Measurements from ENCODE around the gene COQ8A. TPM values are rescaled to one million over a fixed set of nuclear protein-coding genes. Genes with fewer than 3 reads are reported as not detected.
"Not testable (repeated sequence)": the region's sequence is repeated elsewhere in the genome, so short reads cannot be mapped to it uniquely, and the experiment has no call there.

Gene COQ8A
- total RNA-seq, 1 donor = 14.1 TPM

DNA sequence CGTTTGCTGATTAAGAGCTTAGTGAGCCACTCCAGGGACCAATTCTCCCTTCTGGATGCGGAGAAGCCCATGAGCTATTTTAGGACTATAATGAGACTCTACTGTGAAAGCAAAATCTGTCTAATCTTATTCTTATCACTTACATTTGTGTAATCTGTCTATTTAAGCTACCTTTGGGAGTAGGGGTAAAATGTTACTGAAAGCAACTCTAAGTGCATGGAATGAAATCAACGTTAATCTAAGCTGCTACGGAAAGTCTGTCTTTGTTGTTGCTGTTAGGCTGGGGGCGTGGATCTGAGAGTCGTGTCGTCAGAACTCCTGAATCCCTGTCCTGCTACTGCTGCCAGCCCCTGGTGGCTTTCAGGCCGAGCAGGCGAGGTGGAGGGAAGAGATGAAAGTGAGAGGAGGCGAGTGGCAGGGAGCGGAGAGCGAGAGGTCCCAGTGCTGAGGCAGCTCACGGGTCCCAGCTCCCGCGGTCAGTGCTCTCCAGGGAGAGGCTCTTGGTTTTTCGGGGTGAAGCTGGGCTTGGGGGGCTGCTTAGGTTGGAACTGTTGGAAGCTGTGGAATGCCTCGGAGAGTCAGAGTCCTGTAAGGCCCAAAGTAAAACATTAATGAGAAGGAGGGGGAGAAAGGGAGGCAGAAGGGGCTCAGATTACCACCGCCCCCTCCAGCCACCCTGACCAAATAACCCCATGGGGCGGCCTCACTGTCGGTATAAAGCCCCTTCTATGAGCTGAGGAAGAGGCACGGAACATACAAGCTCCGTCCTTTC lies 53.9 kb downstream of the COQ8A start:
- no peak for DNase-seq (ENCODE audit: insufficient read length, low spot score, missing footprints)
- Histone ChIP-seq H4K20me1 (ENCODE audit: insufficient read depth, low read length) (no peaks in the 10 kb centered on the region), H3K79me2 (ENCODE audit: insufficient read depth, low read length) (no peaks in the 10 kb centered on the region), H3K4me2 (ENCODE audit: insufficient read depth, low read length) (no peak overlapping the region), H3K4me1 (ENCODE audit: insufficient read depth, low read length) (no peaks in the 10 kb centered on the region), H3K27me3 (ENCODE audit: insufficient read depth, low read length) (no peaks in the 10 kb centered on the region), H3K4me3 (ENCODE audit: insufficient read depth, low read length) (no peak overlapping the region), H3K36me3 (ENCODE audit: insufficient read depth, low read length) (peaks cover 10% of the 10 kb centered on the region), H3K27ac (ENCODE audit: low read depth, low read length) (no peak overlapping the region), H3K9me3 (ENCODE audit: low read depth, low read length) (no peaks in the 10 kb centered on the region), H2AFZ (ENCODE audit: low read length) (no peak overlapping the region)
- TF ChIP-seq, protein P1, sequence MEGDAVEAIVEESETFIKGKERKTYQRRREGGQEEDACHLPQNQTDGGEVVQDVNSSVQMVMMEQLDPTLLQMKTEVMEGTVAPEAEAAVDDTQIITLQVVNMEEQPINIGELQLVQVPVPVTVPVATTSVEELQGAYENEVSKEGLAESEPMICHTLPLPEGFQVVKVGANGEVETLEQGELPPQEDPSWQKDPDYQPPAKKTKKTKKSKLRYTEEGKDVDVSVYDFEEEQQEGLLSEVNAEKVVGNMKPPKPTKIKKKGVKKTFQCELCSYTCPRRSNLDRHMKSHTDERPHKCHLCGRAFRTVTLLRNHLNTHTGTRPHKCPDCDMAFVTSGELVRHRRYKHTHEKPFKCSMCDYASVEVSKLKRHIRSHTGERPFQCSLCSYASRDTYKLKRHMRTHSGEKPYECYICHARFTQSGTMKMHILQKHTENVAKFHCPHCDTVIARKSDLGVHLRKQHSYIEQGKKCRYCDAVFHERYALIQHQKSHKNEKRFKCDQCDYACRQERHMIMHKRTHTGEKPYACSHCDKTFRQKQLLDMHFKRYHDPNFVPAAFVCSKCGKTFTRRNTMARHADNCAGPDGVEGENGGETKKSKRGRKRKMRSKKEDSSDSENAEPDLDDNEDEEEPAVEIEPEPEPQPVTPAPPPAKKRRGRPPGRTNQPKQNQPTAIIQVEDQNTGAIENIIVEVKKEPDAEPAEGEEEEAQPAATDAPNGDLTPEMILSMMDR (IDR thresholded peaks at IDR 0.05; ENCODE audit: extremely low read depth, low read depth, low read length) = no peak

DNA sequence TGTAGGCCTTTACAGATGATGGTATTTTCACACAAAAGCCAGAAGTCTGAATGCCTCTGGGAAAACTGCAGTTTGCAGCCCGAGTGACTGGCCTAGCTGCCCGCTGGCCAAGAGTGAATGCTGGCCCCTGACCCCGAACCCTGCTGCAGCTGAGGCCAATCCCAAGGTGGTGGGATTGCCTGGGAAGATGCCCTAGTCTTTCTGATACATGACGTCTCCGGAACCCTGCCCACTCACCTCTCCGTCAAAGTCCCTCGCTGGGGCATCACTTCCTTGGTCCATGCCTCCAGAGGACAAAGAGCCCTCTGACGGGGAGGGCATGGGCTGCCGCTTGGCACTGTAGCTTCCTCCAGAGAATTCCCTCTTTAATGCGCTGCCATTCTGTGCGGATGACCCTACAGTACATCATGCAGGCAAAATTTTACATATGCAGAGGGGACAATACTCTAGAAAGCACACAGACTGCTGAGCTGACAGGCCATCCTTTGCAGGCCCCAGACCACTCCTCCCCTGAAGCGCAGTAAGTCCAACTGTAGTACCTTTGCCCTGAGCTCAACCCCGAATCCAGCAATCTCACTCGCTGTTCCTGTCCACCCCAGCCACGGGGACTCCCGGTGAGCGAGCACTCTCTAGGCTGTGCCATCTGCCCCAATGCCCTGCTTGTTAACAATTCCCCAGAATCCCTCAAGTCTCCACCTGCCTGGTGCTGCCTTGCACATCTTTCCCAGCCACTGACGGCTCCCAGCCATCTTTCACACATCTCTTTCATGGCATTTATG lies 54.7 kb downstream of the COQ8A start:
- no peaks in the 10 kb centered on the region for H4K20me1 ChIP-seq (ENCODE audit: insufficient read depth, low read length)
- H2AFZ ChIP-seq (ENCODE audit: low read length) = no peak overlapping the region
- DNase-seq (ENCODE audit: insufficient read length, low spot score, missing footprints) = no peak
- no peaks in the 10 kb centered on the region for H3K4me1 ChIP-seq (ENCODE audit: insufficient read depth, low read length)
- H3K9me3 ChIP-seq (ENCODE audit: low read depth, low read length) = no peaks in the 10 kb centered on the region
- H3K79me2 ChIP-seq (ENCODE audit: insufficient read depth, low read length) = no peaks in the 10 kb centered on the region
- no peak overlapping the region for H3K4me3 ChIP-seq (ENCODE audit: insufficient read depth, low read length)
- H3K4me2 ChIP-seq (ENCODE audit: insufficient read depth, low read length) = no peak overlapping the region
- TF ChIP-seq, protein P1 (IDR thresholded peaks at IDR 0.05; ENCODE audit: extremely low read depth, low read depth, low read length) = no peak
- H3K27ac ChIP-seq (ENCODE audit: low read depth, low read length) = no peak overlapping the region
- peaks cover 10% of the 10 kb centered on the region for H3K36me3 ChIP-seq (ENCODE audit: insufficient read depth, low read length)
- H3K27me3 ChIP-seq (ENCODE audit: insufficient read depth, low read length) = no peaks in the 10 kb centered on the region

DNA sequence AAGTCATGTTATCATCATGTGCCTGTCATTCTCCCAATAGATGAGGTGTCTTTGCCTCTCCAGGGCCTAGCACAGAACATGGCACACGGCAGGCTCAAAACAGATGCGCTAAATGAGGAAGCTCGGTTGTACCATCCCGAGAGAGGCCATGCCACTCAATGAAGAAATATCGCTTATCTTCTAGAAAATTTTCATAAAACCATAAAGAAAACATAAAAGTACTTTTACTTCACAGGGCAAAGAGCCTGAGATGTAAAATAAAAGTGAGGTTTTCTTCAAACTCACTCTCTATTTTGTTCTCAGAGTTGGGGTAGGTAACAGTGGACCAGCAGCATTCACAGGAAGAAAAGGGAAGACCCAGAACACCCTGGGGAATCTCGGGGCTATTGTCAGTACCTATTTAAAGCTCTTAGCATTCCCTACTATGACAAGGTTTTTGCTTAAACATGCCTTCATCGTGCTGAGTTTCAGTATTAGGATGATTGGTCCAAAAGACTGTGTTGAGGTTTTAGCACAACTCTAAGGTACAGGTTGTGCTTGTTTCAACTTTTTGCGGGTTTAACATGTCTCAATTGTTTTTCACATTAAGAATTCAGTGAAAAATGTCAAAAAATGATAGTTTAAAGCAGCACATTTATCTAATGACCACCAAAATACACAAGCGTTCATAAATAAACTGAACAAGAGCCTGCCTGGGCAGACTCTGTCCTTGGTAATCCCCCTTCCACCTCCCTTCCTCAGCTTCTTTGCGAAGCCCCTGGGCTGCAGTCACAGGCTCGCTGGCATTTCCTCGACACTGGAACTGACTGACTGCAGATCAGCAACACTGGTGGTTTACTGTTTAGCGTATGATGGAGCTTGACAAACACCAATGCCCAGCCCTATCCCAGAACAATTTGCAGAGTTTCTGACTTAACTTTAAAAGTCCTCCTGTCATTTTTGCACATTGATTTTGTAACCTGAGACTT lies 55.6 kb downstream of the COQ8A start:
- TF ChIP-seq, protein P1 (IDR thresholded peaks at IDR 0.05; ENCODE audit: extremely low read depth, low read depth, low read length) = no peak
- Histone ChIP-seq H2AFZ (ENCODE audit: low read length) (no peak overlapping the region), H3K4me3 (ENCODE audit: insufficient read depth, low read length) (no peak overlapping the region), H3K36me3 (ENCODE audit: insufficient read depth, low read length) (peaks cover 12% of the 10 kb centered on the region), H3K4me1 (ENCODE audit: insufficient read depth, low read length) (no peaks in the 10 kb centered on the region), H4K20me1 (ENCODE audit: insufficient read depth, low read length) (no peaks in the 10 kb centered on the region), H3K4me2 (ENCODE audit: insufficient read depth, low read length) (no peak overlapping the region), H3K9me3 (ENCODE audit: low read depth, low read length) (no peaks in the 10 kb centered on the region), H3K27me3 (ENCODE audit: insufficient read depth, low read length) (no peaks in the 10 kb centered on the region), H3K79me2 (ENCODE audit: insufficient read depth, low read length) (no peaks in the 10 kb centered on the region), H3K27ac (ENCODE audit: low read depth, low read length) (no peak overlapping the region)
- DNase-seq (ENCODE audit: insufficient read length, low spot score, missing footprints) = no peak

DNA sequence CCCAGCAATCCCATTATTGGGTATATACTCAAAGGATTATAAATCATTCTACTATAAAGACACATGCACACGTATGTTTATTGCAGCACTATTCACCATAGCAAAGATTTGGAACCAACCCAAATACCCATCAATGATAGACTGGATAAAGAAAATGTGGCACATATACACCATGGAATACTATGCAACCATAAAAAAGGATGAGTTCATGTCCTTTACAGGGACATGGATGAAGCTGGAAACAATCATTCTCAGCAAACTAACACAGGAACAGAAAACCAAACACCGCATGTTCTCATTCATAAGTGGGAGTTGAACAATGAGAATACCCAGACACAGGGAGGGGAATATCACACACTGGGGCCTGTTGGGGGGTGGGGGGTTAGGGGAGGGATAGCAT lies 59.5 kb downstream of the COQ8A start:
- H3K4me1 ChIP-seq (ENCODE audit: insufficient read depth, low read length); H3K9me3 ChIP-seq (ENCODE audit: low read depth, low read length); H3K79me2 ChIP-seq (ENCODE audit: insufficient read depth, low read length); H3K27ac ChIP-seq (ENCODE audit: low read depth, low read length); DNase-seq (ENCODE audit: insufficient read length, low spot score, missing footprints); H3K4me3 ChIP-seq (ENCODE audit: insufficient read depth, low read length); H4K20me1 ChIP-seq (ENCODE audit: insufficient read depth, low read length); H2AFZ ChIP-seq (ENCODE audit: low read length); H3K4me2 ChIP-seq (ENCODE audit: insufficient read depth, low read length); H3K27me3 ChIP-seq (ENCODE audit: insufficient read depth, low read length): not testable (repeated sequence)
- H3K36me3 ChIP-seq (ENCODE audit: insufficient read depth, low read length) = peaks cover 19% of the 10 kb centered on the region

All from osteoblast (primary cell).